KOPT-K1 (cell line): ENCODE data around the gene PIK3CG.
A peak's percentile ranks its signal among the peaks of the same experiment; 100 is the strongest.
"Not testable (repeated sequence)": the region's sequence is repeated elsewhere in the genome, so short reads cannot be mapped to it uniquely, and the experiment has no call there.

Experiments
- H3K27ac ChIP-seq: fragments of 200-600 bp; sonication (generic); 2 replicates; pipeline ENCODE4 v1.5.1; 2016; ENCODE audit warnings: antibody characterized with exemption, mild to moderate bottlenecking, low read depth, low read length; ENCODE audit not compliant: poor library complexity, severe bottlenecking
- H3K36me3 ChIP-seq: fragments of 200-600 bp; sonication (generic); 2 replicates; pipeline ENCODE4 v1.5.1; 2017; ENCODE audit warnings: antibody characterized with exemption, mild to moderate bottlenecking, low read length, moderate library complexity; ENCODE audit not compliant: insufficient read depth
- H3K9me3 ChIP-seq: fragments of 200-600 bp; sonication (generic); 2 replicates; pipeline ENCODE4 v1.5.1; 2017; ENCODE audit warnings: antibody characterized with exemption, low read length, mild to moderate bottlenecking; ENCODE audit not compliant: insufficient read depth, poor library complexity, severe bottlenecking

The PIK3CG gene

DNA sequence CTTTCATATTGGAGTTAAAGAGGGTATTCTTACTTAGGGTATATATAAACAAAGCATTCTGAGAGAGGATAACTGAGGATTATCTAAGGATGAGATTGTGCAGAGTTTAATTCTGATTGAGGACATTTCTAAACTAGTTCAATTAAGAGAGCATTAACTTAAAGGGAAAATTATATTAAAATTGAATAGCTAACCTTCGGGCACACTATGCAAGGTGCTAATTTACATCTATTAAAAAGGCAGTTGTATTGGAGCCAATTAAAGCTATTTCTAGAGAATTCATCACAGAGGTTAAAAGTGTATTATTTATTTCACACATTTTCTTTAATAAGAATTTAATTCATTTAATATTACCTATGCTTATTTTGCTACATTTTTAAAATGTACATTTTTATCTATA, 17.0 kb upstream of the PIK3CG start:
- H3K36me3 ChIP-seq: no peaks in the 10 kb centered on the region

DNA sequence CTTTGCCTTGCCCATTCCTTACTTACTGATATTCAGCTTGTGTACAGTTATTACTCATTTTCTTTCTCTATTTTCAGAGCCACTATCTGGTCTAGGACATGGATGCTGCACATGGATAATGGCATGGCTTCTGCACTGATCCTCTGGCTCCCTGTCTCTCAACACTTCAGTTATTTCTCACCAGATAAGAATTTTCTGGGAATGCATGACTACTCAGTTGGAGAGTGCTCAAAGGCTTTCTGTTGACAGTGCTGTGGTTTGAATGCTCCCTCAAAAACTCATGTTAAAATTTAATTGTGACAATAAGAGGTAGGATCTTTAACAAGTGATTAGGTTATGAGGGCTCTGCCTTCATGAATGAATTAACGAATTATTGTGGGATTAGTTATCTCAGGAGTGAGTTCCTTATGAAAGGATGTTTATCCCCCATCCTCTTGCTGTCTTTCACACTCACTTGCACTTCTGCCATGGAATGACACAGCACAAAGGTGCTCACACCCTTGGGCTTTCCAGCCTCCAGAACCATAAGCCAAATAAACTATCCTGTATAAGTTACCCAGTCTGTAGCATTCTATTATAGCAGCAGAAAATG, 16.1 kb upstream of the PIK3CG start:
- Histone ChIP-seq H3K27ac (no peak overlapping the region), H3K36me3 (no peaks in the 10 kb centered on the region), H3K9me3 (no peaks in the 10 kb centered on the region)

More for the DNA sequence above, 17.0 kb upstream of the PIK3CG start:
- no peak overlapping the region for H3K27ac ChIP-seq
- no peaks in the 10 kb centered on the region for H3K9me3 ChIP-seq

DNA sequence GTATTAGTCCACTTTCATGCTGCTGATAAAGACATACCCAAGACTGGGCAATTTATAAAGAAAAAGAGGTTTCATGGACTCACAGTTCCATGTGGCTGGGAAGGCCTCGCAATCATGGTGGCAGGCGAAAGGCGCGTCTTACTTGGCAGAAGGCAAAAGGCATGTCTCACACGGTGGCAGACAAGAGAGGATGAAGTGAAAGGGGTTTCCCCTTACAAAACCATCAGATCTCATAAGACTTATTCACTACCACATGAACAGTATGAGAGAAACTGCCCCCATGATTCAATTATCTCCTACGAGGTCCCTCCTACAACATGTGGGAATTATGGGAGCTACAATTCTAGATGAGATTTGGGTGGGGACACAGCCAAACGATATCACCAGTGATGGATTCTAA, 13.4 kb upstream of the PIK3CG start:
- not testable (repeated sequence) for H3K27ac ChIP-seq, H3K36me3 ChIP-seq, H3K9me3 ChIP-seq

DNA sequence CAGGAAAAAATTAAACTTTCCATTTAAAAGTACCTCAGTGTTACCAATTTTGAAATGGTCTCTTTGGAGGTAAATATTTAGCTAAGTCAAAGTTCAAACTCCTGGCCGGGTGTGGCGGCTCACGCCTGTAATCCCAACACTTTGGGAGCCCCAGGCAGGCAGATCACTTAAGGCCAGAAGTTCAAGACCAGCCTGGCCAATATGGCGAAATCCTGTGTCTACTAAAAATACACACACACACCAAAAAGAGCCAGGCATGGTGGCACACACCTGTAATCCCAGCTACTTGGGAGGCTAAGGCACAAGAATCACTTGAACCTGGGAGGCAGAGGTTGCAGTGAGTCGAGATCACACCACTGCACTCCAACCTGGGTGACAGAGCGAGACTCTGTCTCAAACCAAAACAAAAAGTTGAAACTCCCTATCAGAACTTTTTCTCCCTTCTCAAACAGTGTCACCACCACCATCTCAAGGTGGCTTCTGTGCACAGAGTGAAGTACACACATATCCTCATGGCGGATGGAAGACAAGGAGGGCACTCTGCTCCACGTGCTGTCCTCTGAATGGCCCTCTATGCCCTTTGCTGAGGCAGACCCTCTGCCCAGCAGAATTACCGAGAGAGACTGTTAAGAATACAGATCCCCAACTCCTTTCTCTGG, 11.7 kb upstream of the PIK3CG start:
- H3K27ac ChIP-seq: no peak overlapping the region
- no peaks in the 10 kb centered on the region for H3K36me3 ChIP-seq
- H3K9me3 ChIP-seq: no peaks in the 10 kb centered on the region

DNA sequence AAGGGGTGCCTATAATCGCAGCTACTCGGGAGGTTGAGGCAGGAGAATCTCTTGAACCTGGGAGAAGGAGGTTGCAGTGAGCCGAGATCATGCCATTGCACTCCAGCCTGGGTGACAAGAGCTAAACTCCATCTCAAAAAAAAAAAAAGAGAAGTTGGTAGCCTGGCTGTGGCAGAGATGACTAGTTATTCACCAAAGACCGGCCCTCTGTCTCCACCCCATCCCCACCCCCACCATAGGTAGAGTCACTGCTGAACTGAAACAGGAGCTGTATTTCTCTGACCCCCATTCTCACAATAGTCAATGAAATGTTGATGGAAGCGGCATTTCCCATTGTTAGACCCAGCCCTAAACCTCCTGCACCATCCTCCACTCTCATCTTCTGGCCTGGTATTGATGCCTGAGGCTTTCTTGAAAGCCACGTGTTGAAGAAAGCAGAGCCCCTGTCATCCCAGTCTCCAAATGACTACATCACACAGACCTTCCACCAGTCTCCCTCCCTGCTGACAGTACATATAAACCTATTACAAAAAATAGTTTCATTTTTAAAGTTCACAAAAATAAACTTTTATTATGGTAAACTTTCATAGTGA, 9.4 kb upstream of the PIK3CG start:
- no peaks in the 10 kb centered on the region for H3K9me3 ChIP-seq
- H3K36me3 ChIP-seq: no peaks in the 10 kb centered on the region
- no peak overlapping the region for H3K27ac ChIP-seq

DNA sequence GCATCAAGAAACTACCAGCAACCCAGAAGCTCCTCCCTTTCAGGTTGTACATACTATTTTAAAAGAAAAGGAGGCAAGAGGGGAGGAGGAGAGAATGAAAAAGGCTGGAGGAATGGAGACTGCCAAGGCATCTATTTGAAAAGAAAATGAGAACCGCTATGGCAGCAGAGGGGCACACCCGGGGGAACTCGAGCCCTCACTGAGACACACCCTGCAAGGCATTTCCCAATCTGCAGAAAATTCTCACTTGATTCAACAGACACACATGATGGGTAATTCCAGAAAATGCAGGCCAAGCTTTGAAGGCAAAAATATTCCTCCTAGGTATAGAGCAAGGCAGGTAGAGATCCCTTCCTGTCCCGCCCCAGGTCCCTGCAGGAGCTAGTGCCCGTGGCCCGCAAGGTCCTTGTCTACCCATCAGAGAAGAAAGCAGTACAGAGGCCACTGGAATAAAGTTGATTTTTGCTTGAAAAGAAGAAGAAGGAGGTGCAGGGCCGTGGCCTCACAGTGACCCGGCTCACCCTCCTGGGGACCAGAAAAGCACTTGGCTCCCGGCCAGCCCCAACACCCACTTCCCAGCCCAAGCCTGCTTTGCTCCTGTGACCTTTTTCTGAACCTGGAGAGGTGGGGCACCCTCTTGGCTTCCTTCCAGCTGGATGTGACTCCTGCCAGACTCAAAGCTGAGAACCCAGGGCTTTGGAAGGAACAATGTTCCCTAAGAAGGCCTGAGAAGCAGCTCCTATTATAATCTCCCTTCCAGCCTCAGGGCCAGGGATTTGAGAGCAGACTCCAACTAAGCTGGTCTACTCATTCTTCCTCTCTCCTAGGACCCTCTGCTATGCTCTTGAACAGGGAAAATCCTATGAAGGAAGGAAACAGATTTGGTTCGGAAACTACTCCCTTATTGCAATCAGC, 6.2 kb upstream of the PIK3CG start:
- Histone ChIP-seq H3K9me3 (no peaks in the 10 kb centered on the region), H3K36me3 (no peaks in the 10 kb centered on the region), H3K27ac (no peak overlapping the region)

DNA sequence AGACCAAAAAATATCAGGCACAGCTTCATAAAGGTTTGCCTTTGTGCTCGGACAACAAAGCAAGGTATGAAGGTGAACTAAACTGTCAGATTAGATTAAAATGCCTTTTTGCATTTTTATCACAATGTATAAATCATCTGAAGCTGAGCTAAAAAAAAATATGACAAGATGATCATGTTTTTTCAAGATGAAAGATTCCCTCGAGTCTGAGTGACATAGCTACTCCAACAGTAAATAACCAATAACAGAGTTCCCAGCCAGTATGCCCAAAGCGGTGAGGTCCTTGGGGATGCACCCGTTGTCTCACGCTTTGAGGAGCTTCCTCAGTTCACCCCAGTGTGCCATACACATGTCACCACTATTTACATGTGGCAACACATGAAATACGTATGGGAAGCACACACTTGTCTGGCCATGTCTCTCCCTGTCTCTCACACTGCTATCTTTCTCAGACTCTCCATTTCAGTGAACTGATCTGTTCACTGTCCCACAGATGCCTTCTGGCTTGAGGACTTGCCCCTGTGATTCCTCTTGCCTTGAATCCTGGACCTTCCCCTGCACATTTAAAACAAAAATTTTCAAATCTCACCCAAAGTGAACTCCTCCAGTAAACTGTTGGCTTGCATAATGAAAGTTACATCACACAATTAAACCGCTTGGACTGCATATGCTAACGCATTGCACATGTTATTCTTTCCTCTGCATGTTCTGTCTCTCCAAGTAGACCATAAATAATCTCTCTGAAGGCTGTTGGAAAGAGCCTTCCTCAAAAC, 2.6 kb upstream of the PIK3CG start:
- H3K27ac ChIP-seq: no peak overlapping the region
- no peaks in the 10 kb centered on the region for H3K9me3 ChIP-seq
- peaks cover 4% of the 10 kb centered on the region; the same call in 1 of the 2 replicates for H3K36me3 ChIP-seq

DNA sequence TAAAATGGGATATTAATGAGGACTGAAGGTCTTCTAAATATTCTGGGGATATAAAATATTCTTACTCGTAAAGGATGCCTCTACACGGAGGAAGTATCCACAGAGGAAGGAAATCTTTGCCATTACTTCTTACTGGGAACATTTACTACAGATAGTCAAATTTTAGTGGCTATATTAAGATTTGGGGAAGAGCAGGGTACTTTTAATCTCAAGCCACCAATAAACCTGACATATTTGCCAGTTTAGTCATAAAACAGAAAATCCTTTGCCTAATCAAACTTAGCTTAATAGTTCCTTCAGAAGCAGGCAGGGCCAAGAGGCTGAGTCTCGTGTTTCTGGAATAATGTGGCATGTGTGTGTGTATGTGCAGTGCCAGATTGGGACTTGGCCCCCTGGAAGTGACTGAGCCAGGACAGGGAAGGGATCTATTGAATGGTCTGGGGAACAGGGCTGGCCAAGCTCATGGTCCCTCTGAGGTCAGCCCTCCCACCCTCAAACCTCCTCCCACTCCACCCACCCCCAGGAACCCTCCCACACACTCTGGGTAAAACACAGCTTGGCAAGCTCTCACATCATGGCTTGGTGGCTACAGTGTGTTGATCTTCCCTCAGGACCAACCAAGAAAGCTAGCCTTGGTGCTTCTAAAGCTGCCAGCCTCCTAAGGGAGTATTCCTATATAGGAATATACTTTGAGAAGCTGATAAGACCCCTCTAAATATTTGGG, 1.6 kb upstream of the PIK3CG start:
- no peaks in the 10 kb centered on the region for H3K9me3 ChIP-seq
- peak overlapping the region; percentile 87 for H3K27ac ChIP-seq
- H3K36me3 ChIP-seq: peaks cover 13% of the 10 kb centered on the region

DNA sequence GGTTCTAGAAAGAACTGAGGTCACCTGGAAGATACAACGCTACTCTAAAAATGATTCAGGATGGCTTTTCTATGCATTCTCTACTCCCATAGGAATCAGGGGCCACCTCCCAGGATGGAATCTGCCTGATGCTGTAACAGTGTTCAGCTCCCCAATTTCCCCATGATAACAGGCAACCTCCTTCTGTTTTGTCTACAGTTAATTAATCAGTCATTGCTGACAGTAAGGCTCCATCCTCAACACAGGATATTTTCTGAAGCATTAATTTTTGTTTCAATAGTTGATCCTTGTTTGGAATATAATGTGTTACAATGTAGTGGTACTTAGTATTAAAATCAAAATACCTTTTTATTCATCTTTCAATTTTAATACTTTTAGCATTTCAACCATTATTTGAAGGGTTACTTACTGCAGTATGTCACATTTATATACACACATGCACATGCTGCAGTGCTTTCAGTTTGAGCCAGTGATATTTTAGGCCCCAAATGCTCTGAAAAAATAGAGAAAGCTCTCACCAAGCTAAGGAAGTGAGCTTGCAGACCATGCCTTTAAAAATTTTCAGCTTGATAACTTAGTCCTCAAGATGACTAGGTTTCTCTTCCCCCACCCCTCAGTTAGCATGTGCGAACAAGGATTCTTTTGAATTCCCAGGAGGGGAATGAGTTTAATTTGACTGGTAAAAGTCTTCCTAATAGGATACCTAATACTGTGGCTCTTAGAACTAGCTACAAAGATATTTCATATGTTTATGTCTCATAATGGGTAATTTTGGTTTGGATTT, 592 bp upstream of the PIK3CG start:
- peaks cover 24% of the 10 kb centered on the region for H3K36me3 ChIP-seq
- no peaks in the 10 kb centered on the region for H3K9me3 ChIP-seq
- peak overlapping the region; percentile 87 for H3K27ac ChIP-seq

DNA sequence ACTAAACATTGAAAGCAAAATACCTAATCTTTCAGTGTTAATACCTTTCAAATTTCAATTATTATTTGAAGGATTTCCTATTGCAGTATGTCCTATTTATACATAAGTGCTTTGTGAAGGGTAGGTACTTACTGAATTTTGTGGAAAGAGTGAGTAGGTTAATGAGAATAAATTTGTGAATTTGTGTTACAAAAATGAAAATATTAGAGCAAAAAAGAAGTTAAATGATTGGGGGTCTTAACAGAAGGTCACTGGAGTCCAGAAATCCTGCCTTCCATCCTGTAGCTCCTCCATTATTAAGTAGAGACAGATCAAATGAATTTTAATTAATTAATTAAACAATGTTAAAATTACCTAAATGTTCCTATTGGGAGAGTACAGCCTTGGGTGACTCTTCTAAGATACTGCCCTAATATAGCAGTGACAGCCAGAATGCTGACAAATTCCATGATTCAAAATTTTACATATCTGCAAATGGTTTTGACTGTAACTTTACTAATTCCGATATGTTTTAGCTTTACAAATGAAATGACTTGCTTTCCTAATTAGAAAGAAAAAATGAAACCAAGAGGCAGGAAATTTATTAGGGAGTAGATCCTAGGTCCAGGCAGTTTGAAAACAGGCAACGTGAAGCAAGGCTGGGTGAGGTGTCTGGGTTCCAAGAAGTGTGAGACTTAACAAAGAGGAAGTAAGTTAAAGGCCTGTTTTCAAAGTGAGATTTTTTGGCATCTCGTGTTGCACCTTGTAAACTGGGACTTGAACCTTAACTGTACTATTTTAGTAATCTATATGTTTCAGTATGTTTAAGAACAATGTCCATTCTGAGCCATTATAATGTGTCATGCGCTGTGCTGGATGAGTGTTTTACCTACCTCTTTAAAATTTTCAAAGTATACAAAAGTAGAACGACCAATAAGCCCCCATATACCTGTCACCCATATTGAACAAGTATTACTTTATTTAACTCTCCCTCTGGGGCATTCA, 1.5 kb downstream of the PIK3CG start:
- no peaks in the 10 kb centered on the region for H3K9me3 ChIP-seq
- H3K36me3 ChIP-seq: peaks cover 44% of the 10 kb centered on the region
- H3K27ac ChIP-seq: peak overlapping the region; percentile 87

DNA sequence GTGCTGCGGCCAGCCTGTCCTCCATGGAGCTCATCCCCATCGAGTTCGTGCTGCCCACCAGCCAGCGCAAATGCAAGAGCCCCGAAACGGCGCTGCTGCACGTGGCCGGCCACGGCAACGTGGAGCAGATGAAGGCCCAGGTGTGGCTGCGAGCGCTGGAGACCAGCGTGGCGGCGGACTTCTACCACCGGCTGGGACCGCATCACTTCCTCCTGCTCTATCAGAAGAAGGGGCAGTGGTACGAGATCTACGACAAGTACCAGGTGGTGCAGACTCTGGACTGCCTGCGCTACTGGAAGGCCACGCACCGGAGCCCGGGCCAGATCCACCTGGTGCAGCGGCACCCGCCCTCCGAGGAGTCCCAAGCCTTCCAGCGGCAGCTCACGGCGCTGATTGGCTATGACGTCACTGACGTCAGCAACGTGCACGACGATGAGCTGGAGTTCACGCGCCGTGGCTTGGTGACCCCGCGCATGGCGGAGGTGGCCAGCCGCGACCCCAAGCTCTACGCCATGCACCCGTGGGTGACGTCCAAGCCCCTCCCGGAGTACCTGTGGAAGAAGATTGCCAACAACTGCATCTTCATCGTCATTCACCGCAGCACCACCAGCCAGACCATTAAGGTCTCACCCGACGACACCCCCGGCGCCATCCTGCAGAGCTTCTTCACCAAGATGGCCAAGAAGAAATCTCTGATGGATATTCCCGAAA, 2.7 kb downstream of the PIK3CG start:
- peaks cover 56% of the 10 kb centered on the region for H3K36me3 ChIP-seq
- no peaks in the 10 kb centered on the region for H3K9me3 ChIP-seq
- no peak overlapping the region for H3K27ac ChIP-seq

DNA sequence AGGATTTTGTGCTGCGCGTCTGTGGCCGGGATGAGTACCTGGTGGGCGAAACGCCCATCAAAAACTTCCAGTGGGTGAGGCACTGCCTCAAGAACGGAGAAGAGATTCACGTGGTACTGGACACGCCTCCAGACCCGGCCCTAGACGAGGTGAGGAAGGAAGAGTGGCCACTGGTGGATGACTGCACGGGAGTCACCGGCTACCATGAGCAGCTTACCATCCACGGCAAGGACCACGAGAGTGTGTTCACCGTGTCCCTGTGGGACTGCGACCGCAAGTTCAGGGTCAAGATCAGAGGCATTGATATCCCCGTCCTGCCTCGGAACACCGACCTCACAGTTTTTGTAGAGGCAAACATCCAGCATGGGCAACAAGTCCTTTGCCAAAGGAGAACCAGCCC, 3.3 kb downstream of the PIK3CG start:
- H3K36me3 ChIP-seq: peaks cover 62% of the 10 kb centered on the region
- no peak overlapping the region for H3K27ac ChIP-seq
- H3K9me3 ChIP-seq: no peaks in the 10 kb centered on the region
